Common myeloid progenitor, CD34-positive (primary cell): ENCODE results near the gene CSTF1.
A peak's percentile ranks its signal among the peaks of the same experiment; 100 is the strongest.

ENCODE experiments used
- CTCF ChIA-PET: fragments of 350-600 bp; sonication (Branson Sonifier 250); formaldehyde crosslinking; loops from one replicate; lab custom pipeline; 2021; ENCODE audit warnings: antibody characterized with exemption; lab: Charles Lee
- POLR2A ChIA-PET: fragments of 350-600 bp; sonication (Branson Sonifier 250); formaldehyde crosslinking; loops from one replicate; lab custom pipeline; 2021; ENCODE audit warnings: antibody characterized with exemption; lab: Charles Lee
- DNase-seq, 3 donors: peaks; one replicate each; pipeline versions ENCODE4 v3.0.0 to v3.0.0-alpha.2; 2013
- H3K27ac ChIP-seq, 2 experiments: 1 replicate in 1 of 2; 2 replicates in 1 of 2; pipeline ENCODE4 v1.7.0; 2013; ENCODE audit warnings: inconsistent platforms in 2 of 2, low read length in 2 of 2, mild to moderate bottlenecking in 2 of 2, low read depth in 1 of 2, moderate library complexity in 1 of 2; ENCODE audit not compliant: severe bottlenecking in 2 of 2, insufficient read depth in 1 of 2, poor library complexity in 1 of 2
- H3K27me3 ChIP-seq, 5 experiments: replicated peaks in 2 of 5; 1 replicate in 3 of 5; 2 replicates in 2 of 5; pipeline versions ENCODE4 v1.6.1 to v1.7.0; 2013; ENCODE audit warnings: low read length in 4 of 5, mild to moderate bottlenecking in 2 of 5, moderate library complexity in 2 of 5, inconsistent platforms in 1 of 5; ENCODE audit not compliant: insufficient read depth in 5 of 5, control insufficient read depth in 4 of 5
- H3K36me3 ChIP-seq, 4 experiments: 1 replicate in 2 of 4; 2 replicates in 2 of 4; pipeline versions ENCODE4 v1.6.1 to v1.7.0; 2013; ENCODE audit warnings: low read length in 3 of 4, control low read depth in 1 of 4, mild to moderate bottlenecking in 1 of 4; ENCODE audit not compliant: control insufficient read depth in 4 of 4, insufficient read depth in 4 of 4
- H3K4me1 ChIP-seq, 4 experiments: 1 replicate in 3 of 4; 2 replicates in 1 of 4; pipeline versions ENCODE4 v1.6.1 to v1.7.1; 2013; ENCODE audit warnings: low read length in 3 of 4, mild to moderate bottlenecking in 3 of 4, control low read depth in 1 of 4, inconsistent platforms in 1 of 4, moderate library complexity in 1 of 4; ENCODE audit not compliant: control insufficient read depth in 4 of 4, insufficient read depth in 4 of 4; ENCODE audit errors: control extremely low read depth in 1 of 4
- H3K4me3 ChIP-seq, 7 experiments: 1 replicate in 4 of 7; 2 replicates in 3 of 7; pipeline versions ENCODE4 v1.5.1 to v1.7.0; 2013; ENCODE audit warnings: mild to moderate bottlenecking in 7 of 7, low read length in 6 of 7, moderate library complexity in 6 of 7, inconsistent platforms in 2 of 7, low read depth in 2 of 7, control low read depth in 1 of 7; ENCODE audit not compliant: insufficient read depth in 4 of 7, control insufficient read depth in 1 of 7; ENCODE audit errors: extremely low read depth in 1 of 7
- H3K9me3 ChIP-seq, 5 experiments: 1 replicate in 4 of 5; 2 replicates in 1 of 5; pipeline versions ENCODE4 v1.6.1 to v1.7.1; 2013; ENCODE audit warnings: low read length in 4 of 5, mild to moderate bottlenecking in 2 of 5, inconsistent platforms in 1 of 5, low read depth in 1 of 5, moderate library complexity in 1 of 5; ENCODE audit not compliant: control insufficient read depth in 4 of 5, insufficient read depth in 2 of 5; ENCODE audit errors: control extremely low read depth in 1 of 5
- WGBS: methylation state at CpG from one replicate; pipeline ENCODE4 v1.1.5; 2013; ENCODE audit not compliant: insufficient coverage; 5-methylcytosine and 5-hydroxymethylcytosine counted together

The CSTF1 gene

GRCh38 chr20:56359212-56360132 is 33.0 kb upstream of the CSTF1 start:
- peaks cover 0 to 26% (median 18%) of the 10 kb centered on the region in 4 experiments for H3K4me1 ChIP-seq
- ChIA-PET POLR2A (no interaction called here), CTCF (interaction anchor here (0.7 to 1.9 kb wide), 4 partner anchors 12 to 41 kb away, joined by 3 to 6 read pairs (median 4); no protein-coding TSS in a partner anchor)
- peaks cover 0 to 1% (median 0%) of the 10 kb centered on the region in 4 experiments for H3K36me3 ChIP-seq
- H3K27ac ChIP-seq: peak overlapping the region in 1 of 2 experiments; percentile 57
- H3K9me3 ChIP-seq: no peaks in the 10 kb centered on the region
- no peaks in the 10 kb centered on the region for H3K27me3 ChIP-seq
- WGBS: 32% methylated on average over 47 of the region's 51 CpGs
- DNase-seq: peak; percentile 13 to 51 (median 40)
- peak overlapping the region; percentile 38 to 91 (median 78) for H3K4me3 ChIP-seq

- 97% methylated on average over 13 of the region's 14 CpGs for WGBS
- no peaks in the 10 kb centered on the region for H3K9me3 ChIP-seq
- no peaks in the 10 kb centered on the region for H3K27me3 ChIP-seq
- H3K4me1 ChIP-seq: peaks cover 0 to 26% (median 18%) of the 10 kb centered on the region in 4 experiments
- CTCF ChIA-PET: interaction anchor here (0.7 to 2.5 kb wide), 5 partner anchors 11 to 41 kb away, joined by 3 to 7 read pairs (median 4); no protein-coding TSS in a partner anchor
- no peak for DNase-seq
- H3K36me3 ChIP-seq: peaks cover 0 to 3% (median under 1%) of the 10 kb centered on the region in 4 experiments
- POLR2A ChIA-PET: no interaction called here
- peak overlapping the region in 5 of 7 experiments; percentile 72 to 91 (median 83) for H3K4me3 ChIP-seq
- peak overlapping the region in 1 of 2 experiments; percentile 57 for H3K27ac ChIP-seq
Measured at GRCh38 chr20:56360133-56360907, 32.1 kb upstream of the CSTF1 start.

GRCh38 chr20:56360908-56361205 is 31.6 kb upstream of the CSTF1 start:
- Histone ChIP-seq H3K27me3 (no peaks in the 10 kb centered on the region), H3K4me3 (no peak overlapping the region), H3K27ac (peak overlapping the region in 1 of 2 experiments; percentile 57), H3K36me3 (peaks cover 0 to 5% (median 1%) of the 10 kb centered on the region in 4 experiments), H3K4me1 (peaks cover 0 to 26% (median 18%) of the 10 kb centered on the region in 4 experiments), H3K9me3 (no peaks in the 10 kb centered on the region)
- DNase-seq: no peak
- CTCF ChIA-PET: interaction anchor here (2.5 kb wide), 1 partner anchor 12 kb away, joined by 7 read pairs; no protein-coding TSS in a partner anchor
- WGBS: 100% methylated on average over 7 of the region's 8 CpGs
- POLR2A ChIA-PET: no interaction called here

- Histone ChIP-seq H3K27me3 (no peaks in the 10 kb centered on the region), H3K4me1 (peaks cover 0 to 26% (median 18%) of the 10 kb centered on the region in 4 experiments), H3K9me3 (no peaks in the 10 kb centered on the region), H3K4me3 (no peak overlapping the region), H3K36me3 (peaks cover 0 to 14% (median 3%) of the 10 kb centered on the region in 4 experiments), H3K27ac (peak overlapping the region in 1 of 2 experiments; percentile 34)
- DNase-seq: no peak
- ChIA-PET POLR2A (interaction anchor here (0.6 kb wide), 1 partner anchor 19 kb away, joined by 3 read pairs; no protein-coding TSS in a partner anchor), CTCF (interaction anchor here (1.3 to 2.5 kb wide), 3 partner anchors 11 to 22 kb away, joined by 3 to 7 read pairs (median 4); no protein-coding TSS in a partner anchor)
- no CpG with 5 or more reads among the region's 8 CpGs for whole genome bisulfite sequencing
Measured at GRCh38 chr20:56361900-56362299, 30.5 kb upstream of the CSTF1 start.

GRCh38 chr20:56362833-56363413 is 29.5 kb upstream of the CSTF1 start:
- H3K9me3 ChIP-seq: no peaks in the 10 kb centered on the region
- no peak overlapping the region for H3K4me3 ChIP-seq
- peak; percentile 56 to 92 (median 86) for DNase-seq
- H3K36me3 ChIP-seq: peaks cover 0 to 20% (median 3%) of the 10 kb centered on the region in 4 experiments
- CTCF ChIA-PET: interaction anchor here (1.3 to 2.5 kb wide), 3 partner anchors 10 to 21 kb away, joined by 3 to 7 read pairs (median 4); no protein-coding TSS in a partner anchor
- POLR2A ChIA-PET: interaction anchor here (0.6 kb wide), 1 partner anchor 18 kb away, joined by 3 read pairs; no protein-coding TSS in a partner anchor
- H3K27ac ChIP-seq: peak overlapping the region in 1 of 2 experiments; percentile 40
- peaks cover 0 to 26% (median 18%) of the 10 kb centered on the region in 4 experiments for H3K4me1 ChIP-seq
- WGBS: 33% methylated on average over 3 of the region's 8 CpGs
- H3K27me3 ChIP-seq: no peaks in the 10 kb centered on the region

- WGBS: 98% methylated on average over 6 of the region's 6 CpGs
Measured at GRCh38 chr20:56363491-56363890, 29.0 kb upstream of the CSTF1 start.

More at GRCh38 chr20:56363491-56363890, 29.0 kb upstream of the CSTF1 start:
- Histone ChIP-seq H3K27me3 (no peaks in the 10 kb centered on the region), H3K4me1 (peaks cover 0 to 26% (median 16%) of the 10 kb centered on the region in 4 experiments), H3K27ac (no peak overlapping the region), H3K36me3 (peaks cover 0 to 21% (median 3%) of the 10 kb centered on the region in 4 experiments), H3K4me3 (no peak overlapping the region), H3K9me3 (no peaks in the 10 kb centered on the region)
- no peak for DNase-seq
- ChIA-PET POLR2A (no interaction called here), CTCF (interaction anchor here (0.8 to 1.6 kb wide), 2 partner anchors 21 to 32 kb away, joined by 3 read pairs; no protein-coding TSS in a partner anchor)
